HepG2 (cell line): ENCODE data around the gene TAC3. TPM values are rescaled to one million over a fixed set of nuclear protein-coding genes. Genes with fewer than 3 reads are reported as not detected.

ENCODE experiments used
- ARHGAP35 ChIP-seq: sonication (generic); formaldehyde crosslinking; IDR thresholded peaks from 2 replicates; pipeline ENCODE4 v1.9.0; 2022; ENCODE audit warnings: mild to moderate bottlenecking, inconsistent platforms, moderate library complexity, missing genetic modification reagents, borderline replicate concordance
- ASH2L ChIP-seq: fragments of 300-600, 200-600 bp; sonication (generic); IDR thresholded peaks from 2 replicates; pipeline ENCODE4 v1.7.0; 2017; ENCODE audit warnings: low read depth, mild to moderate bottlenecking, moderate library complexity, mixed read lengths, low read length; ENCODE audit not compliant: insufficient read length
- CC2D1A ChIP-seq: sonication (generic); formaldehyde crosslinking; IDR thresholded peaks from 2 replicates; pipeline ENCODE4 v1.8.1; 2023; ENCODE audit warnings: mild to moderate bottlenecking, missing genetic modification reagents
- DMAP1 ChIP-seq: IDR thresholded peaks from 2 replicates; pipeline ENCODE4 v1.6.1; 2016
- FOXA1 ChIP-seq, 2 experiments: fragments of 450-650 bp in 1 of 2; sonication (generic) in 1 of 2; formaldehyde crosslinking in 1 of 2; IDR thresholded peaks; 2 replicates each; pipeline versions ENCODE4 v1.4.0 to v1.6.1; 2016 to 2020; ENCODE audit warnings: missing genetic modification reagents in 1 of 2
- ONECUT2 ChIP-seq: sonication (generic); formaldehyde crosslinking; IDR thresholded peaks from 2 replicates; pipeline ENCODE4 v1.4.0; 2020; ENCODE audit warnings: missing genetic modification reagents
- RBFOX2 ChIP-seq: fragments of 200-400 bp; formaldehyde crosslinking; IDR thresholded peaks from 2 replicates; pipeline ENCODE4 v1.6.1; 2017; ENCODE audit warnings: low read depth, mild to moderate bottlenecking, low read length
- RFXAP ChIP-seq: sonication (generic); formaldehyde crosslinking; IDR thresholded peaks from 2 replicates; pipeline ENCODE4 v1.4.0; 2020; ENCODE audit warnings: missing genetic modification reagents, borderline replicate concordance
- SAP130 ChIP-seq: IDR thresholded peaks from 2 replicates; pipeline ENCODE4 v1.6.1; 2016; ENCODE audit warnings: low read depth
- SMARCC2 ChIP-seq: fragments of 450-650 bp; IDR thresholded peaks from 2 replicates; pipeline ENCODE4 v1.6.1; 2017; ENCODE audit warnings: antibody characterized with exemption, mild to moderate bottlenecking
- STAG1 ChIP-seq: sonication (generic); formaldehyde crosslinking; IDR thresholded peaks from 2 replicates; pipeline ENCODE4 v1.4.0; 2020; ENCODE audit warnings: missing genetic modification reagents
- TGIF2 ChIP-seq: IDR thresholded peaks from 2 replicates; pipeline ENCODE4 v1.6.1; 2016; ENCODE audit warnings: control low read depth, missing compliant biosample characterization
- ZBTB38 ChIP-seq: sonication (generic); formaldehyde crosslinking; IDR thresholded peaks from 2 replicates; pipeline ENCODE4 v1.5.1; 2020; ENCODE audit warnings: mild to moderate bottlenecking, missing genetic modification reagents
- ZFP82 ChIP-seq: sonication (generic); formaldehyde crosslinking; IDR thresholded peaks from 2 replicates; pipeline ENCODE4 v1.5.1; 2020; ENCODE audit warnings: mild to moderate bottlenecking, missing genetic modification reagents, borderline replicate concordance
- ZKSCAN8 ChIP-seq: IDR thresholded peaks from 2 replicates; pipeline ENCODE4 v1.6.1; 2016; ENCODE audit warnings: borderline replicate concordance, missing genetic modification reagents, missing compliant biosample characterization
- ZNF335 ChIP-seq: sonication (generic); formaldehyde crosslinking; IDR thresholded peaks from 2 replicates; pipeline ENCODE4 v1.4.0; 2020; ENCODE audit warnings: missing genetic modification reagents
- ZNF547 ChIP-seq: sonication (generic); formaldehyde crosslinking; IDR thresholded peaks from 2 replicates; pipeline ENCODE4 v1.5.1; 2020; ENCODE audit warnings: mild to moderate bottlenecking, missing genetic modification reagents
- ZNF556 ChIP-seq: sonication (generic); formaldehyde crosslinking; IDR thresholded peaks from 2 replicates; pipeline ENCODE4 v1.4.0; 2020; ENCODE audit warnings: mild to moderate bottlenecking, missing genetic modification reagents, borderline replicate concordance
- ZNF572 ChIP-seq: sonication (generic); formaldehyde crosslinking; IDR thresholded peaks from 2 replicates; pipeline ENCODE4 v1.5.1; 2020; ENCODE audit warnings: mild to moderate bottlenecking, missing genetic modification reagents
- ZNF7 ChIP-seq: IDR thresholded peaks from 2 replicates; pipeline ENCODE4 v1.6.1; 2016; ENCODE audit warnings: missing biosample characterization, missing genetic modification reagents
- ZNF792 ChIP-seq: IDR thresholded peaks from 2 replicates; pipeline ENCODE4 v1.6.1; 2016
- ZNF83 ChIP-seq: sonication (generic); formaldehyde crosslinking; IDR thresholded peaks from 2 replicates; pipeline ENCODE4 v1.4.0; 2020; ENCODE audit warnings: missing genetic modification reagents, mild to moderate bottlenecking, borderline replicate concordance
- ZNF883 ChIP-seq: sonication (generic); formaldehyde crosslinking; IDR thresholded peaks from 2 replicates; pipeline ENCODE4 v1.5.1; 2020; ENCODE audit warnings: mild to moderate bottlenecking, missing genetic modification reagents; ENCODE audit errors: not compliant biosample characterization
- polyA plus RNA-seq, 8 experiments: library from polyadenylated mRNA; depleted of rRNA in 3 of 8; stranded (reverse) in 7 of 8; unstranded in 1 of 8; fragments of >200 nt; fragmentation: Illumina TruSeq in 4 of 8; extraction: Trizol in 4 of 8; gene quantifications; 2 replicates each; pipeline versions ENCODE4 v1.2.1 to v1.2.3, GENCODE V29; 2011 to 2016; ENCODE audit warnings: low read depth in 4 of 8, missing spikeins in 1 of 8, mixed read lengths in 1 of 8; ENCODE audit not compliant: insufficient read depth in 1 of 8
- total RNA-seq, 5 experiments: library from RNA; depleted of rRNA; stranded (reverse); fragments of >200 nt; fragmentation: Illumina TruSeq; extraction: Trizol; gene quantifications; 2 replicates each; pipeline ENCODE4 v1.2.3, GENCODE V29; 2016; ENCODE audit warnings: low read depth in 1 of 5
- TF ChIP-seq, protein P1 (sequence below): IDR thresholded peaks from 2 replicates; pipeline ENCODE4 v1.6.1; 2012; ENCODE audit warnings: inconsistent platforms
- TF ChIP-seq, protein P2 (sequence below): sonication (generic); formaldehyde crosslinking; IDR thresholded peaks from 2 replicates; pipeline ENCODE4 v1.5.0; 2020; ENCODE audit warnings: missing genetic modification reagents, mild to moderate bottlenecking, borderline replicate concordance
- TF ChIP-seq, protein P3 (sequence below): IDR thresholded peaks from 2 replicates; pipeline ENCODE4 v1.6.1; 2012; ENCODE audit warnings: low read depth, low read length, improper control_type of control experiment
- TF ChIP-seq, protein P4 (sequence below): sonication (generic); formaldehyde crosslinking; IDR thresholded peaks from 2 replicates; pipeline ENCODE4 v1.8.1; 2022; ENCODE audit warnings: mild to moderate bottlenecking, missing genetic modification reagents
- TF ChIP-seq, protein P5 (sequence below): sonication (generic); formaldehyde crosslinking; IDR thresholded peaks from 2 replicates; pipeline ENCODE4 v1.4.0; 2020; ENCODE audit warnings: missing genetic modification reagents

The TAC3 gene
- total and polyA plus RNA-seq, 2 of the 13 experiments (the other 11 are each of a cell fraction or from before 2014, with no cell fraction given) = 0.13 to 0.15 TPM

DNA sequence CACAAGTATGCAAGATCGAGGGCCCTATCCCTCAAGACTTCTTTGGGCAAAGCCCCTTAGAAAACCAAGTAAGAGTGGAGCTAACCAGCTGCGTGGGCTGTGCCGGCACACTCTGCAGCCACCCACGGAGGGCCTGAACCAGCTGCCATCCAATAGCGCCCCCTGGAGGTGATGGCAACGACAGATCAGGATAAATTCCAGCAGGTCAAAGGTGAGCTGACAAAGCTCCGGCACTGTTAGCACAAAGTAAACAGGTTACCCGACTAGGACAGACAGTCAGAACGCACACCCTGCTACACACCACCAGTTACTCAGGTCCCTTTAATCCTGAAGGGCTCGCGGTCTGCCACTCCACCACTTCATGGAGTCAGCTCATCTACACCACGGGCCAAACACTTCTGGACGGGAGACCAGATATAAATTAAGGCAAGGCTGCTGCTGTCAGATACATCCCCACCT is 14.9 kb downstream of the TAC3 start (continued):
- peak; percentile 84 for TF ChIP-seq SAP130 (CRISPR knock-in tag)
- peak; percentile 90 for TF ChIP-seq ZNF792 (CRISPR knock-in tag)
- TF ChIP-seq CC2D1A (CRISPR knock-in tag) = no peak
- no peak for TF ChIP-seq RFXAP
- TF ChIP-seq ZBTB38 = peak; percentile 32; the same call in 1 of the 2 replicates
- TF ChIP-seq ZNF7 (CRISPR knock-in tag) = no peak
- 0 out of 2 replicates have a peak, but pooled peaks have one; percentile 15 for TF ChIP-seq RBFOX2
- TF ChIP-seq, protein P1, sequence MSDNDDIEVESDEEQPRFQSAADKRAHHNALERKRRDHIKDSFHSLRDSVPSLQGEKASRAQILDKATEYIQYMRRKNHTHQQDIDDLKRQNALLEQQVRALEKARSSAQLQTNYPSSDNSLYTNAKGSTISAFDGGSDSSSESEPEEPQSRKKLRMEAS = no peak; the same call in 1 of the 2 replicates
- TF ChIP-seq ZNF572 (CRISPR knock-in tag) = no peak
- TF ChIP-seq ZNF556 (CRISPR knock-in tag) = peak; percentile 38; the same call in 1 of the 2 replicates
- TF ChIP-seq, protein P2, sequence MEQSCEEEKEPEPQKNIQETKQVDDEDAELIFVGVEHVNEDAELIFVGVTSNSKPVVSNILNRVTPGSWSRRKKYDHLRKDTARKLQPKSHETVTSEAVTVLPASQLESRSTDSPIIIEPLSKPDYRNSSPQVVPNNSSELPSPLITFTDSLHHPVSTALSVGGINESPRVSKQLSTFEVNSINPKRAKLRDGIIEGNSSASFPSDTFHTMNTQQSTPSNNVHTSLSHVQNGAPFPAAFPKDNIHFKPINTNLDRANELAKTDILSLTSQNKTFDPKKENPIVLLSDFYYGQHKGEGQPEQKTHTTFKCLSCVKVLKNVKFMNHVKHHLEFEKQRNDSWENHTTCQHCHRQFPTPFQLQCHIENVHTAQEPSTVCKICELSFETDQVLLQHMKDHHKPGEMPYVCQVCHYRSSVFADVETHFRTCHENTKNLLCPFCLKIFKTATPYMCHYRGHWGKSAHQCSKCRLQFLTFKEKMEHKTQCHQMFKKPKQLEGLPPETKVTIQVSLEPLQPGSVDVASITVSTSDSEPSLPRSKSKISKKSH (CRISPR knock-in tag) = 0 out of 2 replicates have a peak, but pooled peaks have one; percentile 32
- peak; percentile 55 for TF ChIP-seq ZNF883 (CRISPR knock-in tag)
- TF ChIP-seq TGIF2 (CRISPR knock-in tag) = peak; percentile 41; the same call in 1 of the 2 replicates
- no peak for TF ChIP-seq ZFP82 (CRISPR knock-in tag)
- TF ChIP-seq ZNF547 (CRISPR knock-in tag) = peak; percentile 45; the same call in 1 of the 2 replicates
- TF ChIP-seq SMARCC2 = no peak
- TF ChIP-seq, protein P3, sequence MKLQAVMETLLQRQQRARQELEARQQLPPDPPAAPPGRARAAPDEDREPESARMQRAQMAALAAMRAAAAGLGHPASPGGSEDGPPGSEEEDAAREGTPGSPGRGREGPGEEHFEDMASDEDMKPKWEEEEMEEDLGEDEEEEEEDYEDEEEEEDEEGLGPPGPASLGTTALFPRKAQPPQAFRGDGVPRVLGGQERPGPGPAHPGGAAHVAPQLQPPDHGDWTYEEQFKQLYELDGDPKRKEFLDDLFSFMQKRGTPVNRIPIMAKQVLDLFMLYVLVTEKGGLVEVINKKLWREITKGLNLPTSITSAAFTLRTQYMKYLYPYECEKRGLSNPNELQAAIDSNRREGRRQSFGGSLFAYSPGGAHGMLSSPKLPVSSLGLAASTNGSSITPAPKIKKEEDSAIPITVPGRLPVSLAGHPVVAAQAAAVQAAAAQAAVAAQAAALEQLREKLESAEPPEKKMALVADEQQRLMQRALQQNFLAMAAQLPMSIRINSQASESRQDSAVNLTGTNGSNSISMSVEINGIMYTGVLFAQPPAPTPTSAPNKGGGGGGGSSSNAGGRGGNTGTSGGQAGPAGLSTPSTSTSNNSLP = peak; percentile 78
- no peak for TF ChIP-seq ZKSCAN8 (CRISPR knock-in tag)
- peak; percentile 84 for TF ChIP-seq STAG1 (CRISPR knock-in tag)
- TF ChIP-seq DMAP1 (CRISPR knock-in tag) = no peak
- no peak for TF ChIP-seq ARHGAP35 (CRISPR knock-in tag)
- 0 out of 2 replicates have a peak, but pooled peaks have one; percentile 50 for TF ChIP-seq ZNF335 (CRISPR knock-in tag)
- peak; percentile 23 for TF ChIP-seq ASH2L
- TF ChIP-seq, protein P4, sequence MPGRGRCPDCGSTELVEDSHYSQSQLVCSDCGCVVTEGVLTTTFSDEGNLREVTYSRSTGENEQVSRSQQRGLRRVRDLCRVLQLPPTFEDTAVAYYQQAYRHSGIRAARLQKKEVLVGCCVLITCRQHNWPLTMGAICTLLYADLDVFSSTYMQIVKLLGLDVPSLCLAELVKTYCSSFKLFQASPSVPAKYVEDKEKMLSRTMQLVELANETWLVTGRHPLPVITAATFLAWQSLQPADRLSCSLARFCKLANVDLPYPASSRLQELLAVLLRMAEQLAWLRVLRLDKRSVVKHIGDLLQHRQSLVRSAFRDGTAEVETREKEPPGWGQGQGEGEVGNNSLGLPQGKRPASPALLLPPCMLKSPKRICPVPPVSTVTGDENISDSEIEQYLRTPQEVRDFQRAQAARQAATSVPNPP (CRISPR knock-in tag) = no peak
- TF ChIP-seq FOXA1 (IDR thresholded peaks at IDR 0.05) = no peak
- peak; percentile 95 for TF ChIP-seq FOXA1 (CRISPR knock-in tag; IDR thresholded peaks at IDR 0.05)
- TF ChIP-seq, protein P5, sequence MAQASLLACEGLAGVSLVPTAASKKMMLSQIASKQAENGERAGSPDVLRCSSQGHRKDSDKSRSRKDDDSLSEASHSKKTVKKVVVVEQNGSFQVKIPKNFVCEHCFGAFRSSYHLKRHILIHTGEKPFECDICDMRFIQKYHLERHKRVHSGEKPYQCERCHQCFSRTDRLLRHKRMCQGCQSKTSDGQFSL = no peak
- no peak for TF ChIP-seq ONECUT2 (CRISPR knock-in tag)
- no peak for TF ChIP-seq ZNF83 (CRISPR knock-in tag)
